NCI-H2196 treated with DMSO at 0.1 percent for 48 hours (cell line): Measurements from ENCODE around the gene ROBO2.

Experiments
- DNase-seq: peaks from one replicate; lab custom pipeline; 2025; ENCODE audit not compliant: unreplicated experiment; lab: John Stamatoyannopoulos, UW

ROBO2 gene

GRCh38 chr3:77321646-77322045 lies 281.7 kb downstream of the ROBO2 start:
- no peak for DNase-seq

DNA sequence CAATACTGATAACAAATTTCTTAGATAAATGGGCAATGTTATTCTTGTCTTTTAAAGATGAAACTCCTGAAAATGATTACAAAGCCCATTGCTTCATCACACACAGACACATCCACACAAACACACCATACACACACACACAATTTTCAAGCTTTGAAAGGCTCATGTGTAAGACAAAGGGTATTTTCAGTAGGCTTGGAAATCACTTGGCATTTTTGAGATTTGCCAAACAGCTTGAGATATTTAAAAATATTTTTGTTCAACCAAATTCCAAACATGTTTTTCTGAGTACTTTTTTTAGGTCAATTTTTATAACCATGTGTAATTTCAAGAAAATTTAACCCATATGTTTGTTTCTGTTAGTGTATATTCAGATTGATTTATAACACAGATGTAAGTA lies 283.7 kb downstream of the ROBO2 start:
- no peak for DNase-seq

GRCh38 chr3:77324105-77324504 lies 284.2 kb downstream of the ROBO2 start:
- DNase-seq, result no peak

GRCh38 chr3:77325280-77325679 lies 285.4 kb downstream of the ROBO2 start:
- DNase-seq, result no peak

DNA sequence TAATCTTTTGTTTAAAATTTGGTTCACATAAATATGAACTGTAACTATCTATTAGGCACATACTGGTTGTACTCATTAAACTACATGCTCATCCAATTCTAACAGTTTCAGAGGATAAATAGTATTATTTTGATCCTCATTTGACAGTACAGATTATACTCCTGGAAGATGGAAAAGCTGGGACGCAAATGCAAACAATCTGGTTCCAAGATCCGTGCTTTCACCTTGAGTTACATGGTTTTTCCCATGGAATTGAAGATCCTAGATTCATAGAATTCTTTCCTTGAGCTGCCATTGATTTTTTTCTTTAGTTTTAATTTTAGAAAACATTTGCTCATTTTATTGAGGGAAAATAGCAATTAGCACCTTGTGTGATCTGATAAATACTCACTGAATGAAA lies 285.8 kb downstream of the ROBO2 start:
- DNase-seq, result no peak

DNA sequence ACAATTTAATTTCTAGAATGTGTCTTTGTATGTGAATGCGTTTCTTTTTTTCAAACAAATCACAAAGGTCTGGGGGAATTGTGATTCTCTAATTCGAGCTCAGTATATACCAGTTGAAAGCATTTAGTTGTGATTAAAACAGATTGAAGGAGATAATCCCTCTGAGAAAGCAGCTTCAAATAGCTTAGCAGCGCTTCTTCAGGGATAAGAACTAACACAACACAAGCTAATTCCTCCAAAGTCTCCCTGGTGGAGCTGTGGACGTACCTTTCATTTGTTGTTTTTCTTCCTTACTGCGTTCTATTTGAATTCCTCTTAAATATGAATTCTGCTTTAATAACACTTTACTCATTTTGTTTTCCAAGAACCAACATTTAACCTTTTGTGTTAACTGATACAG lies 286.7 kb downstream of the ROBO2 start:
- DNase-seq, result no peak

GRCh38 chr3:77328690-77329089 lies 288.8 kb downstream of the ROBO2 start:
- no peak for DNase-seq

GRCh38 chr3:77329116-77329515 lies 289.2 kb downstream of the ROBO2 start:
- no peak for DNase-seq

DNA sequence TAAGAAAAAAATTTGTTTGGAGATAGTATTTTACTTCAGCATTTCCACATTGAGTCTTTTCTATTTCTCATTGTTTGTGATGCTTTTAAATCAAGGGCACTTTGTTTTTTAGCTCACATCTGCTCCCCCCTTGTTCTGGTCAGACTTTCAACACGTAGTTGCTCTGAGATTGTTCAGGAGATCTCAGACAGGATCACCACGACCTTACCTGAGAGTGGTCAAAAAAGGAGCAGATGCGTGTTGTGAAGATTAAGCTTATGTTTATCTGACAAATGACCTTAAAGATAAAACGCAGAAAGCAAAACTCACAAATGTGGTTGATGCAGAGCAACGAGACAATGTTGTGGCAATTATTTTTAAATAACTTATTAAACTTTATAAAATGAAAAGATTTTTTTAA lies 298.3 kb downstream of the ROBO2 start:
- no peak for DNase-seq

DNA sequence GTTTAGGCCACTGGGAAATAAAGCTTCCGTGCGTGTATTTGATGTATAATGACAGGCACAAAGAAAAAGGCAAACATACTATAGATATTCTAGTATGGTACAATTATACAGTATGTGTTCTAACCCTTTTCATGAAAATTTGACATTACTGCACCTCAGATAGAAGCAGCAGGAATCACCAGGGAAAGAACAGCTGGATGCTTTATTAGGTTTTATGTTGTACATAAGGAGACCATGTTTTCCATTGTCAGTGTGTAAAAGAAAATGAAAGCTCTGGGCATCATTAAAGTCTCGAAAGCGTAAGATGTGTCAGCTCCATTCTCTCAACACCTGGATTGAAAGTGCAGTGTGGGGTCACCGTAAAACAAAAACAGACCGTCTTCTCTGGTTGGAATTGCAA lies 302.1 kb downstream of the ROBO2 start:
- no peak for DNase-seq

DNA sequence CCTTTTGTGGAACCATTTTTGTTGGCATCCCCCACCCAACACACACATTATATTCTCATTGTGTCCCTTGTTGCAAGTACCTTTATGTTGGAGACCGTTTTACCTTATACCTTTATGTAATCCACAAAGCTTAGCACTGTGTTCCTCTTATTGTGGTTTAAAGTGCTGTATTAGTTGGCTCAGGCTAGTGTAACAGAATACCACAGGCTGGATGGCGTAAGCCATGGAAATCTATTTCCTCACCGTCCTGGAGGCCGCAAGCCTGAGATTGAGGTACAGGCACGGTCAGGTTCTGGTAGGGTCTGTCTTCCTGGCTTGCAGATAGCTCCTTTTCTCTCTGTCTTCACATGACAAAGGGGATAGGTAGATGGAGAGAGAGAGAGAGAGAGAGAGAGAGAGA lies 302.8 kb downstream of the ROBO2 start:
- DNase-seq, result no peak

DNA sequence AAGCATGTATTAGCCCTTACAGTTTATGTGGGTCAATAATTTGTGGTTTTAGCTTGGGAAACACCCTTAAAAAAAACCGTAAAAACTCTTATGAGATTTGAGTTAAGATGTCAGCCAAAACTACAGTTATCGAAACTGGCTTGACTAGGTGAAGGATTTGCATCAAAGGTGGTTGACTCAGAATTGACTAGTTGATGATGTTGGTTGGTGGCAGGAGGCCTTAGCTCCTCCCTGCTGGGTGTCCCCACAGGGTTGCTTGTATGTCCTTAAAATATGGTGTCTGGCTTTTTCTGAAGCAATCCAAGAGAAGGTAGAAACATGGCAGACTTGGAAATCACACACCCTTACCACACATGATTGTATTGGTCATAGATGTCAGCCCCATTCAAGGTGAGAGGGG lies 305.1 kb downstream of the ROBO2 start:
- DNase-seq, result no peak

- DNase-seq, result no peak
These were observed 308.5 kb downstream of the ROBO2 start for GRCh38 chr3:77348244-77348855.

DNA sequence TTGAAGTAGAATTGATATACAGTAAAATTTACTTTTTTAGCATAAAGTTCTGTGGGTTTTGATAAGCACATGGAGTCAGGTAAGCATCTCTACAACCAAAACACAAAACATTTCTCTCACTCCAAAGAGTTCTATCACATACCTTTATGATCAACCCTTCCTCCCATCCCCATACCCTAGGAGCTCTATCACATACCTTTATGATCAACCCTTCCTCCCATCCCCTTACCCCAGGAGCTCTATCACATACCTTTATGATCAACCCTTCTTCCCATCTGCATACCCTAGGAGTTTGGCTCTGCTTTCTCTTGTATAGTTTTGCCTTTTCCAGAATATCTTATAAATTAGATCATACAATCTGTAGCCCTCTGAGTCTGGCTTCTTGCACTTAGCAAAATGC lies 315.1 kb downstream of the ROBO2 start:
- DNase-seq, result no peak

DNA sequence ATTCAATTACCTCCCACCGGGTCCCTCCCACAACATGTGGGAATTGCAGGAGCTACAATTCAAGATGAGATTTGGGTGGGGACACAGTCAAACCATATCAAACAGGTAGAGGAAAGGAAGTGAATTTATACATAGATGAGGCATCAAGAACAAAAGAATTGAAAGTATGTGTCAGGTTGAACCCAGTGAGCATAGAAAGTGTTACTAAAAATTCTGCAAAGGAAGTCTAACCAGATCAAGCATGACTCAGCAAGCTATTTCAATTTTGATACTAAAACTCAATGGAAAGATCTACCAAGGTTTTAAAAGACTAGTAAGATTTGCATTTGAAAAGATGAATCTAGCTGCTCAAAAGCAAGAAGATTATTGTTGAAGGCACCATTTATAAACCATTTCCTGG lies 323.0 kb downstream of the ROBO2 start:
- DNase-seq, result no peak

- no peak for DNase-seq
These were observed 325.3 kb downstream of the ROBO2 start for GRCh38 chr3:77365152-77365551.

DNA sequence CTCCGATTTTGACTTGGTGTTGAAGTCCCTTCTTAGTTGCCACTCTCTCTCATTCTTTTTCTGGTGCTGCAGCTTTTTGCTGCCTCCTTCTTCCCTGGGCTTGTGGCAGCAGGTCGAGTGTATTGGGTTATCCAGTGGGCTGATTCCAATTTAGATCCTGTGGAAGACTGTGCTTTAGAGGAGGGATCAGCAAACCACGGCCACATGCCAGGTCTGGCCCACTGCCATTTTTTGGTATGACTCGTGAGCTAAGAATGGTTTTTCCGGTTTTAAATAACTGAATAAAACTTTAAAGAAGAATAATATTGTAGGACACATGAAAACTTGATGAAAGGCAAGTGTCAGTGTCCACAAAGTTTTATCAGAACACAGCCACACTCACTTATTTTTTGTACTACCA lies 330.5 kb downstream of the ROBO2 start:
- no peak for DNase-seq

DNA sequence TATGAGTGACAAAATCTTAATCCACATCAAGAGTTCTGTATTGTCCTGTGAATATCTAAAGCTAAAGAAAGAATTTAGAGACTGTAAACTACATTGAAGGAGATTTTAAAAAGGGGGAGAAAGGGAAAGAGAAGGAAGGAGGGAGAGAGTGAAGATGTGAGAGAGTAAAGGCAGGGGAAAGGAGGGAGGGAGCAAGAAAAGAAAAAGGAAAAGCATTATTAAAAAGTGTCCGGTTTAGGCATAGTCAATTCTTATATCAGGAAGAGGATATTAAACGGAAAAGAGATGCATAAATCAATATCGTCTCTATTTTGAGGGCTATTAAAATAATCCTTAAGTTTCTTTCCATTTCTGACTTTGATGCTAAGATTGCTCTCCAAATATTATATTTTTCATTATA lies 332.1 kb downstream of the ROBO2 start:
- DNase-seq, result no peak

GRCh38 chr3:77372634-77373346 lies 332.9 kb downstream of the ROBO2 start:
- no peak for DNase-seq

DNA sequence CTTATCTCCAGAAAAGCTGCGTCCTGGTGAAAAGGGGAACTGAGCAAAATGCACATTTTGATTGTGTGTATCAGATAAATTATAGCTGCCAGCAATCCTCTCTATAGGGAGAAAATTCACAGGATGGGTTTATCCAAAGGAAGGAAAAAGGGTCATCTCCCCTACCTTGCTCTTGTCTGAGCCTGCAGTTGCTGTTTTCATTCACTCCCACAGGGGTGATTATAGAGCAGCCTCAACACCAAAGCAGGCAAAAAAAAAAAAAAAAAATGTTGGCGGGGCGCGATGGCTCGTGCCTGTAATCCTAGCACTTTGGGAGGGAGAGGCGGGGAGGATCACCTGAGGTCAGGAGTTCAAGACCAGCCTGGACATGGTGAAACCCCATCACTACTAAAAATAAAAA lies 333.7 kb downstream of the ROBO2 start:
- no peak for DNase-seq

DNA sequence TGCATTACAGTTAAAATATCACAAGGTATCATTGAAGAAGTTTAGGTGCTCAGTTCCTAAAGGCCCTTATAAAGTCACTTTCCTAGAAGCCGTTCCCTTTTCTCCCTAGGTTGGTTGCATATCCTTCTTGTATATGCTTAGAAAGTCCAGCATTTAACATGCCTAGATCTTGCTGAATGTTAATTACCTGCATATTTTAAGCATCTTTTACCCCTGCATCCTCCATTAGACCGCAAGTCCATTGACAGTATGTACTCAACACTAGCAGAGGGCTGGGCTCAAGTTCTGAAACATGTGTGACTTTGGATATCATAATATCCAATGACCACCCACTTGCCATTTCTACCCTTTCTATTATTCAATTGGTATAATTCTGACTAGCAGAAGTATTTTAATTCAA lies 336.6 kb downstream of the ROBO2 start:
- no peak for DNase-seq

- no peak for DNase-seq
These were observed 337.8 kb downstream of the ROBO2 start for GRCh38 chr3:77377717-77378116.

- DNase-seq, result no peak
These were observed 340.2 kb downstream of the ROBO2 start for GRCh38 chr3:77380136-77380535.
